Right lobe of liver (tissue), 4 donors: ENCODE results near the gene MAPK1.

Experiments used
- POLR2A ChIP-seq: fragments of 450-650 bp; IDR thresholded peaks from one replicate; pipeline ENCODE4 v1.6.1; 2017; ENCODE audit warnings: antibody characterized with exemption, mild to moderate bottlenecking
- TF ChIP-seq, protein P1 (sequence below), 4 donors: fragments of 200-600 bp in 3 of 4; fragments of 450-650 bp in 1 of 4; IDR thresholded peaks; one replicate each; pipeline versions ENCODE4 v1.5.1 to v1.8.0; 2016 to 2022; ENCODE audit warnings: antibody characterized with exemption in 4 of 4, mild to moderate bottlenecking in 2 of 4
- donor health status: DM: no; HTN: no; CAD: no.
- donor health status: DM: no; HTN: no; CAD: no.
- donor health status: DM: no; HTN: yes; CAD: no.

DNA sequence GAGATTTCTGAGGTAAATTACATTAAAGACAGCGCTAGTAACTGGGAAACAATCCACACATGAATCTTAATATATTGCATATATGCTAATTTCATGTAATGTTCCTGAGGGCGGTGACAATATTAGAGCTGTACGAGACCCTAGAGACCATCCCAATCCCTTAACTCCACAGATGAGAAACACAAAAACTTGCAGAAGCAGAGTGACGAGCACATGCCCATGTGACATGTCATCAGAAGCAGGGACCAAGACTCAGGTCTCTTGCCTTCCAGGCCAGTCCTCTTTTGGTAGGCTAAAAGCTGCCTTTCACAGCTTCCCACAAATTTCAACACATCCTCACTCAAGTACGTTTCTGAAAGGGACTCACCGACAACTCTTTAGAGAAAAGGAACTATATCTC, 11.8 kb downstream of the MAPK1 start:
- TF ChIP-seq, protein P1, sequence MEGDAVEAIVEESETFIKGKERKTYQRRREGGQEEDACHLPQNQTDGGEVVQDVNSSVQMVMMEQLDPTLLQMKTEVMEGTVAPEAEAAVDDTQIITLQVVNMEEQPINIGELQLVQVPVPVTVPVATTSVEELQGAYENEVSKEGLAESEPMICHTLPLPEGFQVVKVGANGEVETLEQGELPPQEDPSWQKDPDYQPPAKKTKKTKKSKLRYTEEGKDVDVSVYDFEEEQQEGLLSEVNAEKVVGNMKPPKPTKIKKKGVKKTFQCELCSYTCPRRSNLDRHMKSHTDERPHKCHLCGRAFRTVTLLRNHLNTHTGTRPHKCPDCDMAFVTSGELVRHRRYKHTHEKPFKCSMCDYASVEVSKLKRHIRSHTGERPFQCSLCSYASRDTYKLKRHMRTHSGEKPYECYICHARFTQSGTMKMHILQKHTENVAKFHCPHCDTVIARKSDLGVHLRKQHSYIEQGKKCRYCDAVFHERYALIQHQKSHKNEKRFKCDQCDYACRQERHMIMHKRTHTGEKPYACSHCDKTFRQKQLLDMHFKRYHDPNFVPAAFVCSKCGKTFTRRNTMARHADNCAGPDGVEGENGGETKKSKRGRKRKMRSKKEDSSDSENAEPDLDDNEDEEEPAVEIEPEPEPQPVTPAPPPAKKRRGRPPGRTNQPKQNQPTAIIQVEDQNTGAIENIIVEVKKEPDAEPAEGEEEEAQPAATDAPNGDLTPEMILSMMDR (IDR thresholded peaks at IDR 0.05): no peak
- no peak for TF ChIP-seq POLR2A
